Fibroblast of villous mesenchyme (primary cell): Measurements from ENCODE around the gene EDIL3. TPM values are rescaled to one million over a fixed set of nuclear protein-coding genes. Genes with fewer than 3 reads are reported as not detected.
A peak's percentile ranks its signal among the peaks of the same experiment; 100 is the strongest.

Experiments used
- DNase-seq: peaks from one replicate; pipeline ENCODE4 v3.0.0-alpha.2; 2010; ENCODE audit warnings: low read depth
- H3K4me3 ChIP-seq: 2 replicates; pipeline ENCODE4 v1.5.1; 2011; ENCODE audit warnings: low read depth, mild to moderate bottlenecking, low read length
- CTCF ChIP-seq: IDR thresholded peaks from 2 replicates; pipeline ENCODE4 v1.5.1; 2012; ENCODE audit warnings: low read depth, mild to moderate bottlenecking, low read length; ENCODE audit not compliant: insufficient read depth
- total RNA-seq: library from RNA; depleted of rRNA; stranded (reverse); fragments of >200 nt; gene quantifications from 2 replicates; pipeline ENCODE4 v1.2.3, GENCODE V29; 2012

EDIL3 gene
- total RNA-seq, 1 donor: 57.0 TPM

GRCh38 chr5:84383816-84384603 is 670 bp downstream of the EDIL3 start:
- H3K4me3 ChIP-seq: peak overlapping the region; percentile 58
- TF ChIP-seq CTCF: no peak
- no peak for DNase-seq

- H3K4me3 ChIP-seq: peak overlapping the region; percentile 58
- no peak for DNase-seq
- TF ChIP-seq CTCF: no peak
Measured at GRCh38 chr5:84383296-84383815, 1.3 kb downstream of the EDIL3 start.

GRCh38 chr5:84382363-84383295 is 2.1 kb downstream of the EDIL3 start:
- no peak for DNase-seq
- no peak for TF ChIP-seq CTCF
- H3K4me3 ChIP-seq: peak overlapping the region; percentile 58

GRCh38 chr5:84381502-84382362 is 2.9 kb downstream of the EDIL3 start:
- peak overlapping the region; percentile 50 for H3K4me3 ChIP-seq
- DNase-seq: no peak
- no peak for TF ChIP-seq CTCF

- no peak overlapping the region for H3K4me3 ChIP-seq
- DNase-seq: no peak
- TF ChIP-seq CTCF: no peak
Measured at GRCh38 chr5:84379749-84380148, 4.9 kb downstream of the EDIL3 start.

GRCh38 chr5:84378961-84379360 is 5.7 kb downstream of the EDIL3 start:
- DNase-seq: no peak
- no peak overlapping the region for H3K4me3 ChIP-seq
- TF ChIP-seq CTCF: no peak
